NCI-H146 (cell line): Measurements from ENCODE around the gene OR8D2.

Experiments
- DNase-seq: peaks from one replicate; lab custom pipeline; 2025; lab: John Stamatoyannopoulos, UW

OR8D2 gene

GRCh38 chr11:124320097-124320496, at the start of gene OR8D2:
Gene OR8D2 (minus strand): TSS chr11:124320197. CDS start chr11:124320197, 0 bp downstream.
- no peak for DNase-seq

DNA sequence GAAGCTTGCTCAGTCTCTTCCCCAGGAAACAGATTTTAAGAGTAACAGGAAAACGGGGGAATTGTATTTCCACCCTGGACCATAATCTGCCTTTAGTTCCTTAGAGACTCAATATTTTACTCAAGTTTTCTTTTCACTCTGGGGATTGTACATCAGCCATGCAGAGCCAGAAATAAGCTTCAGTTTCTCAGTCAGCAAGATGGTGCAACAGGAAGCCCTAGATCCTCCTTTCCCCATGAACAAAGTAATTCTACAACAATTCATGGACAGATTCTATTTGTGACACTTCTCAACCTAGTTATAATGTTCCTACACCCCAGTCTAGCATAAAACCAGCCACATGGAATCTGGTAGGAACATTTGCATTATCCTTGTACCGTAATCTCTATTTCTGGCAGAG, 39.6 kb upstream of the OR8D2 start:
- DNase-seq, result no peak

GRCh38 chr11:124346311-124346955, 26.4 kb upstream of the OR8D2 start:
- no peak for DNase-seq

DNA sequence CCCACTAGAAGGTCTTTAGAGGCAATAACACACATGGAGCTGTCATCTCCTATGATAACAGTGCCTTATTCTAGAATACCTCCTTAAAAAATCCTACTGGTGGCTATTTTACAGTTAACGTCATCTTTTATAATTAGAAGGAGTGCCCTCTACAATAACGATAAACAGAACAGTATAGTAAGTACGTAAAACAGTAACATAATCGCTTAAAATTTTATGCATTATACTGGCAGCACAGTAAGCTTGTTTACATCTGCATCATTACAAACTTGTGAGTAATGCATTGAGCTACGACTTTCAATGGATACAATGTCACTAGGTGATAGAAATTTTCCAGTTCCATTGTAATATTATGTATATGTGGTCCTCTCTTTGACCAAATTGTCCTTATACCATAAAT, 24.3 kb upstream of the OR8D2 start:
- no peak for DNase-seq

DNA sequence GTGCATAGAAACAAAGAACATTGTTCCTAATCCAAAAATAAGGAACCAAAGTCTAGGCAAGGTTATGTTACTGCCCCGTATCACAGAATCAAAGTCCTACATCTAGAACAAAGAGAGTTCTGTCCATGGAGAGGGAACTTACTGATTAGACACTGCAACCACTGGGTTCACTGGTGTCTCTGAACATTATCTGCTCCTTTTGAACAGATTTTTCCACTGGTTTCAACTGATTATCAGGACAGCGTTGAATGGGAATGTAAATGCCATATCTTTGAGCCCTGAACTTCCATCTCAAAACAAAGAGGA, 20.1 kb upstream of the OR8D2 start:
- no peak for DNase-seq

DNA sequence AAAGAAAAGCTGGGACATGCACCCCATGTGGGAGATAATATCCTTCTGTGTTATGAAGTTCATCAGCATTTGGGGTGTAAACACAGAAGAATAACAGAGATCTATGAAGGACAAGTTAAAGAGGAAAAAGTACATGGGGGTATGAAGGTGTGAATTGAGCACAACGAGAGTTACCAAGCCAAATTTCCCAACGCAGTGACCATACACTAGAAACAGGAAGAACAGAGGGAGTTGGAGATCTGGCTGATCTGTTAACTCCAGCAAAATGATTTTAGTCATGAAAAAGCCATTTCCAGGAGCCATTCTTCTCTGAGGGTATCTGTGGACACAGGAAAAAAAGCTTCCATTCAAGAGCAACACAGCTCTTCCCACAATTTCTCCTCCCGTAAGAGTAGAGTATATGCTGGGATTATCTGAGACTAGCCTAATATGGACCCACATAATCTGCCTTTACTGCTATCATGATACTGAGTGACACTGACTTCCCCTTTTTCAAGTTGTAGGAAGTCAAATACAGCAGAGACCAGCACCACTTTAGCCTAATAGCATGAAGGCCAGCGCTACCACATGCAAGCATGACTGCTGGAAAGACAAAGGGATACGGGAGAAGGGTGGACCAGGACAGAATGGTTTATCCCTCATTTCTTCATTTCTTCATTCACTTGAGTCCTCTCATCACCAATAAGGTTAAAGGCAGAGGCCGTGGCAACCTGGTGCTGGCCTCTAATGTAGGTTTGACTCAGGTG, 19.6 kb upstream of the OR8D2 start:
- DNase-seq, result no peak

GRCh38 chr11:124331873-124332272, 11.9 kb upstream of the OR8D2 start:
- DNase-seq, result no peak

GRCh38 chr11:124329787-124330478, 9.9 kb upstream of the OR8D2 start:
- DNase-seq, result no peak

DNA sequence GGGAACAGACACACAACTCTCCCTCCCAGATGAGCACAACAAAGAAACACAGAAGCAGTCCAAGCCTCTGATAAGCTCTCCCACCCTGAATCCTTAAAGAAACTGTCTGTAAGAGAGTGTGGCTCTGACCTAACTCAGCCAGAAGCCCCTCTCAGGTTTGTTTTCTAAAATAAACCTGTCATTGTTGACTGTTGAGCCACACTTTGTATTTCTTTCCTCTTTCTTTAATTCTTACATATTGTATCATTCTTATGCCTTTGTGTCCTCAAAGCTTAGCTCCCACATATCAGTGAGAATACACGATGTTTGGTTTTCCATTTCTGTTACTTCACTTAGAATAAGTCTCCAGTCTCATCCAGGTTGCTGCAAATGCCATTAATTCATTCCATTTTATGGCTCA, 7.8 kb upstream of the OR8D2 start:
- DNase-seq, result no peak

- DNase-seq, result no peak
Measured at GRCh38 chr11:124322356-124322755, 2.4 kb upstream of the OR8D2 start.

DNA sequence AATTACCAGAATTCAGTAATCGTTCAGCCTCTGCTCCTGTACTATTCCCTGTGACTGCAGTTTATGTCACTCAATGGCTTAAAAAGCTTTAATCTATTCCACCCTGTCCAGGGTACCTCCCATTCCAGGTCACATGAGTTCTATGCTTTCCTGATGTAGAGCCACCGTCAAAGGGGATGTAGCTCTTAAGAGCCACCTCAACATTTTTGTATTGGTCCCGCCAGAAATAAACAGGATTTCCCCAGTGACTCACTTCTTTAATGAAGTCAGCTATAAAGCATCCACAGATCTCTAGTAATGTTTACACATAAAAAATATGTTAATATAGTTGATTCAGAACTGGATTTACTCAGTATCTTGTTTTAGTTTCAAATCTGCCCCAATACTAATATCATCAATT, 4.9 kb downstream of the OR8D2 start:
- no peak for DNase-seq

- DNase-seq, result no peak
Measured at GRCh38 chr11:124313849-124314248, 6.1 kb downstream of the OR8D2 start, which contains the start of gene OR8D1. Gene OR8D1 (minus strand): TSS chr11:124313949. CDS start chr11:124310766, 3,183 bp downstream.

DNA sequence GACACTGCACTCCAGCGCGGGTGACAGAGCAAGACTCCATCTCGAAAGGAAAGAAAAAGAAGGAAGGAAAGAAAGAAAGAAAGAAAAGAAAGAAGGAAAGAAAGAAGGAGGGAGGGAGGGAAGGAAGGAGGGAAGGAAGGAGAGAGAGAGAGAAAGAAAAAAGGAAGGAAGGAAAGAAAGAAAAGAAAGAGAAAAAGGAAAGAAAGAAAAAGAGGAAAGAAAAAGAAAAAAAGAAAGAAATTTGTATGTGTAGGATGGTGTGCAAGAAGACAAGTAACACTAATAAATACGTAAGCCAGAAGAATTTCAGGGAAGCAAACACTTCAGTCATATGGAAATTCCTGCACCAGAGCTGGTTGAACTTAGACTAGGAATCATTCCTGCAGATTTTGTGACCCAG, 6.9 kb downstream of the OR8D2 start:
- no peak for DNase-seq

DNA sequence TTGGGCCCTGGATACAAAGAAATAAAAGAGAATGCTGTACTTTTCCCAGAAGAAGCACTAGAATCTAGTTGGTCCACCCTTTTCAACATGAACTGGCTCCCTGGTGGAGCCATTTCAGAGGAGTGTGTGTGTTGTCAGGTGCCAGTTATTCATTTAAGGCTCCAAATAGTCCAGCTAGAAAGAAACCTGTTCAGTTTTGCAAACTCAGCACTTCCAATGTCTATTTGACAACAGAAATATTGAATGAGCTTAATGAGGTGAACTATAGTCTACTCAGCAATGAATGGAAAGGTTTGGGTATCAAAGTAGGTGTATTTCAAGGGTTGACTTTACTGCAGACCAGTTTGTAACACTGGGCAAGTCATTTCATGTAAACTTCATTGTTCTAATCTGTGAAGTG, 8.3 kb downstream of the OR8D2 start:
- no peak for DNase-seq

DNA sequence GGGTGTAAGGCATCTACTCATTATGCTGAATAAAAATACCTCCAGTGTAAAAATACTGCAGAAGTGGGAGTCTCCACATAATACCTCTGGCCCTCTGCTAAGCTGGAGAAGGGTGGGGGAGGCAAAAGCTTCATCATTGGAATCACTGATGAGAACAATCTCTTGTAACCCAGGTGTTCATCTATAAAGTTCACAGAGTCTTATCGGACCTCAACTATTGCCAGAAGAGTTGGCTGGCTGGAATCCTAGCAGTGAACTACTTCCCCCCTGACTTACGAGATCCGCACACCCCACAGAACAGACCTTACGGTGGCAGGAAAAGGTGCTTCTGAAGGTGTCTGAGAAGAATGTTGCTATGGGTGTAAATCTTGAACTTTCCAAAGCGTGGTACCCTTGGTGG, 8.7 kb downstream of the OR8D2 start:
- no peak for DNase-seq

GRCh38 chr11:124310721-124311120, 9.3 kb downstream of the OR8D2 start:
- DNase-seq, result no peak

DNA sequence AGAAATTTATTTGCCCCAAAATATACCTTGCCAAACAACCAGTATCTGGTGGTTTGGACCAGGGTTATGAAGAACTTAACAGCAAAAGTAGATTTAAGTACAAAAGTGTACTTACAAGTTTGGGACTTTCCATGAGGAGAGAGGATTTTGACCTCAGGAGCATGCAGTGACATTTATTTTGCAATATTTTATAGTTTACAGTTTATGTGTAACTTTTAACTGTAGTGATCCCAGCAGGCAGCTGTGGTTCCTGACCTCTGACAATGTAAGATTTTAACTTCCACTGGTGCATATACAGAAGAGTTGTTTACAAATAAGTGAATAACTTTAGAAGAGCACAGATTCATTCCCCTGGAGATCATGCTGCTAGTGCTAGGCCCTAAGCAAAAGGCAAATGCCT, 12.9 kb downstream of the OR8D2 start:
- no peak for DNase-seq

- DNase-seq, result no peak
Measured at GRCh38 chr11:124302347-124303125, 17.5 kb downstream of the OR8D2 start.

GRCh38 chr11:124301548-124301947, 18.4 kb downstream of the OR8D2 start:
- no peak for DNase-seq

DNA sequence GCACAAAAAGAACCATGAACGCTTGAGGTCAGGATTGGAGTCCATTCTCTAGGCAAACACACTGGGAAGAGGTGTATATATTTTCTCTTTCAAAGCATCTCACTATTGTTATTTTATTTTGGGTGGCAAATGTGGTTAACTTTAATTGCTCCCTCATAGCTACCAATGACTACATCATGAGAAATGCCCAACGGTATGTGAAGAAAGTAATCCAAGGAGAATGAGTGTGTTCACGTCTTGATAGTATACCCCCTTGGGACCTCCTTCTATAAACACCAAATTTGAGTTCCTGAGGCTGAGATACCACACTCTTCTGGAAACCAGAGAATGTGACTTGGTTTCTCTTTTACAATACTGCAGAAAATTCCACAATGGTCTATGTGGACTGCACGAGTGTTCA, 22.1 kb downstream of the OR8D2 start:
- DNase-seq, result no peak

- DNase-seq, result no peak
Measured at GRCh38 chr11:124296016-124296415, 24.0 kb downstream of the OR8D2 start.

DNA sequence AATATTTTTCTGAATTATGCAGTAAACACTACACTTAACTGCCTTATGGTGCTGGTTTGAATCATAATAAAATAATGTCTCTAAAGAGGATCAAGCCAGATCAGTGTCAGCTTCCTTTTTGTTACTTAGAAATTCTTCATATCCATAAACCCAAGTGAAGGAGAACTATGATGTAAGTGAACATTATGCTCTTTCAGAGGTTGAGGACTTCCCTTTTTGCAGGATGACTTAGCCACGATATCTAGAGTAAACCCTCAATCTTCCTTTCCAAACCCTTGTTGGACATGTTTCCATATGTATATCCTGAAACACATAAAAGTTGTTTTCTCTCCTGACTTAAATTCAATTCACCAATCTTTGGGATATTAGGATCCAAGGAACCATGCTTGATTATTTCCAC, 25.3 kb downstream of the OR8D2 start:
- DNase-seq, result no peak
